Bone marrow (tissue), 2 donors: Measurements from ENCODE around the gene HYAL1.
"Not testable (repeated sequence)": the region's sequence is repeated elsewhere in the genome, so short reads cannot be mapped to it uniquely, and the experiment has no call there.

Source experiments
- DNase-seq, 2 donors: peaks; one replicate each; lab custom pipeline; 2025; lab: John Stamatoyannopoulos, UW

The HYAL1 gene

DNA sequence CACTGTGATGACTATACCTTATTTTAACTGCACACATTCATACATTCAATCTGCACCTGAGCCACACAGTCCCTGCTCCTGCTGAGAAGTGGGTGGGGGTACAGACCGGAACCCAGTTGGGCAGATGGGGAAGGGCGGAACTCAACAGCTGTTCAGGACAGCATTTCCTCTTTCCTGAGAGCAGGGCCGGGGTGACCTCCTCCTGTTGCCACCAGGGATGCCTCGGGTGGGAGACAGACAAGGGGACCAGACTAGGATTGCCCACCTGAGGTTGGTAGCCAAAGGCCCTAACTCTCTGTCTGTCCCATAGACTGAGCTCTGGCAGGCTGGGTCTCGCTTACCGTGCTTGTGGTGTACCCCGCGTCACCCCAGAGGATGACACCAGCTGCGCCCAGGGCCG, 15.2 kb upstream of the HYAL1 start:
- DNase-seq = no peak

DNA sequence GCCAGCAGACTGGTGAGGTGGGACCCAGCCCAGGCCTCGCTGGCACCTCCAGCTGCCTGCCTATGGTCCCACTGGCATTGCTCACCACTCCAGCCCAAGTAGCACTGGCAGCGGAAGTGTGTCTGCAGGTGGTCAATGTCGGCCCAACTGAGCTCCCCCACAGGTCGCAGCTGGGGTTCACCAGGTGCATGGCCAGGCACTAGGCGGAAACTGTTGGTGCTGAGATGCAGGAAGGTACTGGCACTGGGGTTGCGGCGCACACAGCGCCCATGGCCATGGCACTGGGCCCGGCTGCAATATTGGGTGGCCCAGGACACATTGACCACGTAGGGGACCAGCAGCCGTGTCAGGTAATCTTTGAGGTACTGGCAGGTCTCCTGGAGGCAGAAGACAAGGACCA, 14.8 kb upstream of the HYAL1 start:
- no peak for DNase-seq

- no peak for DNase-seq
These were observed 13.9 kb upstream of the HYAL1 start for GRCh38 chr3:50317300-50317699.

GRCh38 chr3:50316657-50317242, 13.4 kb upstream of the HYAL1 start:
- no peak for DNase-seq

- DNase-seq = no peak
These were observed 11.4 kb upstream of the HYAL1 start for GRCh38 chr3:50314816-50315215.

DNA sequence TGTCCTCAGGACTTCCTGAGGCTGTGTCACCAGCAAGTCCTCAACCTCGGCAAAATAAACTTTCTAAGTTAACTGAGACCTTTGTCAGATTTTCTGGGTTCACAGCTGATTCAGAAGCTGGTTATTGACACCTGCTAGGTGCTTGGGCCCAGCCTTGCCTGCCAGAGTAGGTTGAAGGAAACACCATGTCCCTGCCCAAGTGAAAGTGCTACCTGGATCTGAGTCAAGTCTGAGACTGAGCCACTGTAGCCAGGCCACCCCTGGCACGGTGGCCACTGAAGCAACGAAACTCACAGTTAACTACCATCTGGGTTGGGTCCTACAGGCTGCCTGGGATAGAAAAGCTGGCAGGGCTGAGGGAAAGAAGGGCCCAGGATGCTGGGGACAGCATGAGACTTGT, 11.0 kb upstream of the HYAL1 start:
- no peak for DNase-seq

DNA sequence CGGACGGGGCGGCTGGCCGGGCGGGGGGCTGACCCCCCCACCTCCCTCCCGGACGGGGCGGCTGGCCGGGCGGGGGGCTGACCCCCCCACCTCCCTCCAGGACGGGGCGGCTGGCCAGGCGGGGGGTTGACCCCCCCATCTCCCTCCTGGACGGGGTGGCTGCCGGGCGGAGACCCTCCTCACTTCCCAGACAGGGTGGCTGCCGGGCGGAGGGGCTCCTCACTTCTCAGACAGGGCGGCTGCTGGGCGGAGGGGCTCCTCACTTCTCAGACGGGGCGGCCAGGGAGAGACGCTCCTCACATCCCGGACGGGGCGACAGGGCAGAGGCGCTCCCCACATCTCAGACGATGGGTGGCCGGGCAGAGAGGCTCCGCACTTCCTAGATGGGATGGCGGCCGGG, 8.7 kb upstream of the HYAL1 start:
- DNase-seq = not testable (repeated sequence)

- no peak for DNase-seq
These were observed 1.2 kb upstream of the HYAL1 start for GRCh38 chr3:50304601-50305000.

GRCh38 chr3:50302095-50303012, 1.0 kb downstream of the HYAL1 start:
- no peak for DNase-seq

- no peak for DNase-seq
These were observed 2.6 kb downstream of the HYAL1 start for GRCh38 chr3:50300681-50301254.

DNA sequence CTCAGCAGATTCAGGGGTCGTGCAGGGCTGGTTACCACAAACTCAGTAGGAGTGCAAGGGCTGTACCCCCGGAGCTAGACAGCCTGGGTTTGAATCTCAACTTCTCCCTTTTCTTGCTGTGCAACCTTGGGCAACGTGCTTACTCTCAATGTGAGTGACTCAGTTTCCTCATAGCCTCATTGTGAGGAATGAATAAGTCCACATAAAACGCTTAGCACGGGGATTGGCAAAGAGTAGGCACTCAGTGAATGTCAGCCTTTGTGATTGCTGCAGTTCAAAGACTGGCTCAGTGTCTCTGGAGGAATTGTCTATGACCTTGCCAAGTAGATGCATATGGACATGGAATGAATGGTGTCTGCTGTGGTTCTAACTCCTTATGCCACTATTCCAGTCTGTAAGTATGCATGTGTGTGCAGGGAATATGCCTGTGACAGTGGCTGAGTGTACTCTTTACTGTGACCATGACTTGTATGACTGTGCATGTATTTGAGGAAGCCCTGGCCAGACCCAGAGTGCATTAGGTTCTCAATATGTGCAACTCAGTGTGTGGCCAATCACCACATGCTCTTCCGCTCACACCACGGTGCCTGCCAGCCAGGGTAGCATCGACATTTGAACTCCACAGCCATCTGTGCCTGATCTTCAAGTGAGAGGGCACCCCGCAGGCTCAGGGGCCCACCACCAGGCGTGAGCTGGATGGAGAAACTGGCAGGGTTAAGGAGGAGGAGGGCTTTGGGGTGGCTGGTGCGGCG, 3.3 kb downstream of the HYAL1 start:
- DNase-seq = peak; percentile 32 to 76

- no peak for DNase-seq
These were observed 3.8 kb downstream of the HYAL1 start for GRCh38 chr3:50299638-50299928.

- DNase-seq = peak; percentile 95 to 99
These were observed 4.3 kb downstream of the HYAL1 start, which contains the start of the genes HYAL3 and NAA80 for GRCh38 chr3:50298836-50299637. Gene HYAL3 (minus strand): TSS chr3:50299405. CDS start chr3:50295602, 3,803 bp downstream. Gene NAA80 (minus strand): TSS chr3:50299405. CDS start chr3:50297463, 1,942 bp downstream.

DNA sequence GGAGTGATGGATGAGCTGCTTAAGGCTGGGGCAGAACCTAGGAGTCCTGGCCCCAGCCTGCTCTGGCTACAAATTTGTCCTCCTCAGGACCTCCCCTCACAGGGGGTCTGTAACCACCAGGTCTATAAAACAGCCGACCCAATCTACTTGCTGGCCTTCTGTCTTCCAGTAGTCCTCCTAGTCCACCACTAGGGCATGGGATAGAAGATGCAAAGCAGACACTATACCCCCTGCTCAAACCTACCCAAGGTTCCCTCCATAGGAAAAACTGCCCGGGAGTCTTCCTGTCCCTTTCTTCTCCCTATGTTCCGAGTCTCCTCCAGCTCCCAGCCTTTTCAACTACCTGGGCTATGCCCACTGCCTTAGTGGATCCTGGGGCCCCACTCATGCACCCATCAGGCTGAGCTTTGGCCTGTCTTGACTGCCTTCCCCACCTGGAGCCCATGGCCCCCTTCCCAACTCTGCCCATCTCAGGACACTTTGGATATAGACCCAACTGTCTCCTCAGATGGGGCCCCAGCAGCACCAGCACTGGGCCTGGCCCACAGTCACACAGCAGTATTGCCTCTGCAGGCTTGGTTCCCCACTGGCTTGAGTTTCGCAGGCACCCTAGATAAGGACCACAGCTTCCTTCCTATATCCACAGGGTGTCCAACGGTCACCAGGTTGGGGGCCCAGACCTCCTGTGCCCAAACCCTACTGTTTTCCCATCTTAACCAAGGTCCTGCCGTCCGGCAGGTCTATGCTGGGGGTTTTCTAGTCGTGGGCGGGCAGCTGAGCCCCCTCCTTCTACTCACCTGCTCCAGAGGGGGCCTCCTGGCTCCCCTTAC, 5.3 kb downstream of the HYAL1 start:
- no peak for DNase-seq

GRCh38 chr3:50297384-50297775, 6.0 kb downstream of the HYAL1 start:
- DNase-seq = no peak

GRCh38 chr3:50296721-50297383, 6.5 kb downstream of the HYAL1 start:
- DNase-seq = no peak

GRCh38 chr3:50295553-50296431, 7.6 kb downstream of the HYAL1 start:
- DNase-seq = no peak

GRCh38 chr3:50294492-50295403, 8.6 kb downstream of the HYAL1 start:
- no peak for DNase-seq
